ENCODE results near the gene GPR156.
"Not testable (repeated sequence)": the region's sequence is repeated elsewhere in the genome, so short reads cannot be mapped to it uniquely, and the experiment has no call there.

The GPR156 gene

GRCh38 chr3:120272286-120272685 is 12.7 kb downstream of the GPR156 start:
- DNase-seq = no peak

DNA sequence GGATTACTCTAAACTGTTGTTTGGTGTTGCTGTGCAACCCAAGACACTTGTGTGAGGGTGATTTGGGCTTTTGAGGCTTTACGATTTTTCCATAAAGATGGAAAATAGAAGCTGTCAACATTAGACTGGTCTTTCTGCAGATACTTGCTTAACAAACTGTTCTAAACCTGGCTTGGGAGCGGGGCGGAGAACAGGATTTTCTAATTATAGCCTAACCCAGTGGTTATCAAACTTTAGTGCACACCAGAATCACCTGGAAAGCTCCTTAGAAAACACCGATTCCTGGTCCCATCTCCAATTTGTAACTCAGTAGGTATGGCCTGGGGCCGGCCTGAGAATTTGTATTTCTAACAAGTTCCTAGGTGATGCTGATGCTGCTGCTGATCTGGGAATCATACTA is 19.0 kb downstream of the GPR156 start:
- DNase-seq = no peak

GRCh38 chr3:120264963-120265362 is 20.1 kb downstream of the GPR156 start:
- DNase-seq = no peak

GRCh38 chr3:120263792-120264191 is 21.2 kb downstream of the GPR156 start:
- DNase-seq = no peak

DNA sequence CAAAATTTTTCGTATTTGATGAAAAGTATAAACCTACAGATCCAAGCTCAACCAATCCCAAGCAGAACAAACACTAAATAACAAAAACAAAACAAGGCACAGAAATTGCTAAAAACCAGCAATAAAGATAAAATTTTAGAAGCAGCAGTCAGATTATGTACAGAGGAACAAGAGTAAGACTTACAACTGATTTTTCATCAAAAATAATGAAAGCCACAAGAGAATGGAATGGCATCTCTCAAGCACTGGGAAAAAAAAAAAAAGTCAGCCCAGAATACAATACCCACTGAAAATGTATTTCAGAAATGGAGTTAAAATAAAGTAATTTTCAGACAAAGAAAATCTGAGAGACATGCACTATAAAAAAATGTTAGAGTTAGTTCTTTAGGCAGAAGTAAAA is 27.0 kb downstream of the GPR156 start:
- no peak for DNase-seq

GRCh38 chr3:120245386-120245785 is 39.6 kb downstream of the GPR156 start:
- no peak for DNase-seq

- DNase-seq = no peak
Observed at GRCh38 chr3:120244834-120245225, 40.2 kb downstream of the GPR156 start.

- no peak for DNase-seq
Observed at GRCh38 chr3:120239644-120240043, 45.4 kb downstream of the GPR156 start.

DNA sequence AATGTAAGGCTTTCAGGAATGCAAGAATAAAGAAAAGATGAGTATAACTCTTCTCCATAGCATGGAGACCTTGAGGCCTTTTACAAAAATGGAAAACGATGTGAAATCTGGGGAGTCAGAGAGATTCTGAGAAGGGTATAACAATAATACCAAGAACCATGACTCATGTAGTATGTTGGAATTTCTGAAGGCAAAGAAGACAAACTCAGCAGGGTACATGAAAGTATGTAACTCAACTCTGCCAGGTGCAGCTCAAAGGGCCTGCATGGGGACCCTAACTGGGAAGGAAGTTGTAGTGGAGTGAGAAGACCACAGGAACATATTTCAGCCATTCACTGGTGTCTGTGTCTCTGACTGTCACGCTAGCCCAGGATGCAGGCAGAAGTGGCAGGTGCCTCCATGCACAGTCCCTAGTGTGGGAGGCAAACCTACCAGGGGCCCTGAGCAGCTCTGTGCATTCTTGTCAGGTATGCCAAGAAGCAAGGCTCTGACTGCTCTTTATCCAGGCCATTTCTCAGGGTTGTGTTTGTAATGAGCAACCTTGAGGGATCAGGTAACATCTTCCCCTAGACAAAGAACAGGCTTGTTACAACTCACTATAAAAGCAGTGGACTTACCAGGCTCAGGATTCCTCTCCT is 57.2 kb downstream of the GPR156 start:
- no peak for DNase-seq

- no peak for DNase-seq
Observed at GRCh38 chr3:120224237-120224636, 60.8 kb downstream of the GPR156 start.

DNA sequence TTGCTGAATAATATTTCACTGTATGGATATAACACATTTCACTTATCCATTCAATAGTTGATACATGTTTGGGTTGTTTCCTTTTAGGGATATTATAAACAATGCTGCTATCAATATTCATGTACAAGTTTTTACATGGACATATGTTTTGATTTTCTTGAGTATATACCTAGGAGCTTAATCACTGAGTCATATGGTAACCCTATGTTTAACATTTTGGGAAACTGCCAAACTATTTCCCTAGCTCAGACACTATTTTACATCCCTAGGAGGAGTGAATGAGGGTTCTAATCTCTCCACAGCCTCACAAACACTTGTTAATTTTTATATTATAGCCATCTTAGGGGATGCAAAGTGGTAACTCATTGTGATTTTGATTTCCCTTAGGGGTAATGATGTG is 66.0 kb downstream of the GPR156 start:
- no peak for DNase-seq

DNA sequence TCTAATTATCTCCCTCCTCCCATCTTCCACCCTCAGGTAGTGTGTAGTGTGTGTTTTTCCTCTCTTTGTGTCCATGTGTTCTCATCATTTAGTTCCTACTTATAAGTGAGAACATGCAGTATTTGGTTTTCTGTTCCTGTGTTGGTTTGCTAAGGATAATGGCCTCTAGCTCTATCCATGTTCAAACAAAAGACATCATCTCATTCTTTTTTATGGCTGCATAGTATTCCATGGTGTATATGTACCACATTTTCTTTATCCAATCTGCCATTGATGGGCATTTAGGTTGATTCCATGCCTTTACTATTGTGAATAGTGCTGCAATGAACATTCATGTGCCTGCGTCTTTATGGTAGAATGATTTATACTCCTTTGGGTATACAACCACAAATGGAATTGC is 68.4 kb downstream of the GPR156 start:
- DNase-seq = not testable (repeated sequence)

DNA sequence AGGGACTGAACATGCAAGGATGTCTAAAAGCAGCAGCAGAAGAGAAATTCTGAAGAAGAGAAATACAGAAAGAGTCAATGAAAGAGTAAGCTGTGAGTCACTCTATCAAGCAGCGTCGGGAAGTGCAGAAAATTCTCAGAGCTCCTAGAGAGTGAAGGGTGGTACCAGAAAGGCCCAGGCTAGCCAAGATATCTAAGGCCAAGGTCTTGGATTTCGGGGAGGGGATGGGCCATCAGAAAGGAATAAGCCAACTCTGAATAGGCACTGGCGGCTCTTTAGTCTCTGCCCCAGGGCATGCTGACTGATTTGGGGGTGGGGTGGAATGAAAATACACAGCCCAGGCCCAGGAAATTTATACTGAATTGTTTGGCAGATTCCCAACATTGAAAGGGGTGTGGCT is 70.8 kb downstream of the GPR156 start:
- DNase-seq = no peak

DNA sequence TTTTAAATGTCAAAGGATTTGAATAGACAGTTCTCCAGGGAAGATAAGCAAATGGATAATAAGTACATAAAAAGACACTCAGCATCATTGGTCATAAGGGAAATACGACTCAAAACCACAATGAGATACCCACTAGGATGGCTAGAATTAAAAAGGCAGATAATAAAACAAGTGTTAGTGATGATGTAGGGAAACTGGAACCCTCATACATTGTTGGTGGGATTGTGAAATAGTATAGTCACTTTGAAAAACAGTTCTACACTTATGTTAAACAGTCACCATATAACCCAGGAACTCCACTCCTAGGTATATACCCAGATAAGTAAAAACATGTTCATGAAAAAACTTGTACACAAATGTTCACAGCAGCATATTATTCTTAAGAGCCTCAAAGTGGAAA is 72.5 kb downstream of the GPR156 start:
- DNase-seq = no peak

- no peak for DNase-seq
Observed at GRCh38 chr3:120209425-120209824, 75.6 kb downstream of the GPR156 start.

- DNase-seq = no peak
Observed at GRCh38 chr3:120204338-120204737, 80.7 kb downstream of the GPR156 start.

DNA sequence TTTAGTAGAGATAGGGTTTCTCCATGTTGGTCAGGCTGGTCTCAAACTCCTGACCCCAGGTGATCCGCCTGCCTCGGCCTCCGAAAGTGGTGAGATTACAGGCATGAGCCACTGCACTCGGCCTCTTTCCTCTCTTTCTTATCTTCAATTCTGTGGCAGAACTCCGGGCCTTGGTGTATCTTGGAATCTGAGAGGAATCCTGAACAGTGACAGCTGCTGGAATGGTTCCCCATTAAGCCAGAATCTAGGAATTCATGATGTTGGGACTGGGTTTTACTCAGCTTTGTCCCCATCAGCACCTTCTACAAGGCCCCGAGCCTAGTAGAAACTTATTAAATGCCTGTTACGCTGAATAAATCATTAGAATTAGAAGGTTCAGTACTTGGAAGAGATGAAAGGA is 81.4 kb downstream of the GPR156 start:
- DNase-seq = no peak

GRCh38 chr3:120203016-120203415 is 82.0 kb downstream of the GPR156 start:
- no peak for DNase-seq

- DNase-seq = no peak
Observed at GRCh38 chr3:120202363-120202762, 82.7 kb downstream of the GPR156 start.

DNA sequence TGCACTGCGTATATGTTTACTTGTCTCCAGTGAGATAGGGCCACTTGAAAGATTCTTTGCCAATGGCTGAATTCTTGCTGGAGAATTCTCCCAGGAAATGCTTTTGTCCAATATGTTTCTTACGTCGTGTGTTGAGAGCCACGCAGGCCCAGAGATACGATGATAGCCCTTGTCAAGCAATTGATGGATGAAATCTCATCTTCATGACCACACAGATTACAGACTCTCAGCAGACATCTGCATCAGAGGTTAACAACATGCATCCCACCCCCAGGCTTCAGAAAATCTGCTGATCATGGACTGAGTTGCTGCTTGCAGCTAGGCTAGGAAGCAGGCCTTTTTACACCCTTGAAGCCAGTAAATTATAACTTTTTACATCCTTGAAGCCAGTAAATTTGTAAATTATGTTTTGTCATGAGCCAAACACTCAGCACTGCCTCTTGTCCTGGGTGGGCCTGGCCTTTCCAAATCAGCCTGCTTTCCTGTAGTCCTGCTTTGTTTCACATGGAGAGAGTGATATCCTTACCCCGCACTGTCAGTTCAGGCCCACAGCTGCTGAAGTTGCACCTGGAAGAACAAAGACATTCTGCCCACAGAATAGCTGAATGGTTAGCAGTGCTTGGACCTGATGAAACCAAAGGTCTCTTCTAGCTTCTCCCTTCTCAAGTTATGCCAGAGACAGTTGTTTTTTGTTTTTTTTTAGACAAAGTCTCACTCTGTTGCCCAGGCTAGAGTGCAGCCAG is 84.4 kb downstream of the GPR156 start:
- no peak for DNase-seq

DNA sequence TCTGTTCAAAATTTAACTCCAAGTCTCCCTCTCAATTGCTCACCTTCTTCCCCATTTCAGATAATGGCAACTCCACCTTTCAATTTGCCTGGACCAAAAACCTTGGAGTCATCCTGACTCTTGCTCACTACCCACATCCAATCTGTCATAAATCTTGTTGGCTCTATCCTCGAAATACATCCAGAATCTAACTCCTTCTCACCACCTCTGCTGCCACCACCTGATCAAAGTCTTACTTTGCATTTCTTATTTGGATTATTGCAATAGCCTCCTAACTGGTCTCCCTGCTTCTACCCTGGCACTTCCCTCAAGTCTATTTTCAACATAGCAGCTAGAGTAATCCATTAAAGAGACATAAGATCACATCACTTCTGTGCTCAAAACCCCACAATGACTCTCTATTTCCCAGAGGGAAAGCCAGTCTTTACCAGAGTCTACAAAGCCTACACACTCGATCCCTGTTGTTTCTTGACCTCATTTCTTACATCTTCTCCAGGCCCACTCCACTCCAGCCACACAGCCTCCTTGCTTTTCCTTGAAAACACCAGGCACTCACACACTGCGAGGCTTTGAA is 86.6 kb downstream of the GPR156 start:
- no peak for DNase-seq

DNA sequence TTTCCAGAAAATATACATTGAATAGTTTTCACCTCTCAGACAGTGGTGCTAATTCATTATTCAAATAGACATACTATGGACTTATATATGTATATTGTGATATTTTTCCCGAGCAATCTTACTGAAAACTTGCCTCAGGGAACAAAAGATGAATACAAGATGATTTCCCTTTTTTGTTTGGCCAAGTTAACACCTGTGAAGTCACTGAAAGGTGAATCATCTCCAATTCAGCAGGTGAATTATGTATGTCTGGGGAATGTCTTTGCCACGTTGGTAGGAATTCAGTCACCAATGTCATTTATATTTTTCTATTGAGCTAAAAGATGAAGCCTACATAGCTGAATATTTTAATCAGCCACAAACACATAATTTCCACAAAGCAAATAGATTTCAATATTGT is 88.2 kb downstream of the GPR156 start:
- DNase-seq = no peak

GRCh38 chr3:120196333-120196732 is 88.7 kb downstream of the GPR156 start:
- DNase-seq = no peak

DNA sequence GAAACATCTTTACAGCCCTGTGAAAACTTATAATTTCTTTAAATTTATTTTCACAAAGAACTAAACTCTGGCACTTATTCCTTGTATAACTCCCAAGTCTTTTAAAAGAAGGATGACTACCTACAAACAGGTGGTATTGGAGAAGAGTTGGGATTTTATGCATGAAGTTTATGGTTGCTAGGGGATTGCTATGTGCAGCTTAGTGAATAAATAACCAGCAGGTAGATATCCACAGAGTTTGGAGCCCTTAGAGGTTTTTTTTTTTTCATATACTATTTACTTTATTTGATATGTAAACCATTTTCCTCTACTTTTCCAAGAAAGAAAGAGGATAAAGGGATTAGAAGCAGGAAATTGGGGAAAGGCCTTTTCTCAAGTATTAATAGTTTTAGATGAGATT is 91.5 kb downstream of the GPR156 start:
- no peak for DNase-seq

DNA sequence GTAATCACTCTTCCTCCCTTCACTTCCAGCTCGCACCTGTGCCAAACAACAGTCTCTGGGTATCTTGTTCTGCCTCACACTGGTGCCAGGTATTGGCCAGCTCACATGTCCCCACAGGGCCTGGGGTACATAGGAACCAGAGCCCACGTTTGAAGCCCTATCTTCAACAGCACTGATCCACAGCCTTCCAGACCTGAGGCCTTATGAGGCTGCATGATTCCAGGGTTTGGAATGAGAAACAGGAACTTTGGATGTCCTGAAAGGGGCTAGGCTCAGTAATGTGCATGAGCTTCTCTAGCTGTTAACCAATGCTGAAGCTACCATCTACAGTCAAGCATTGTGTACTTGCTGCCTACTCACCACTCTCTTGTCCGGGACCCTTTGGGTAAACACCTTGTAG is 92.4 kb downstream of the GPR156 start:
- no peak for DNase-seq
